Measurements from ENCODE around the gene ALS2CL. TPM values are rescaled to one million over a fixed set of nuclear protein-coding genes. Genes with fewer than 3 reads are reported as not detected.

The ALS2CL gene
- total and polyA plus RNA-seq, 12 donors = 15.6 to 102 (median 21.6) TPM

GRCh38 chr3:46670891-46671427 lies 22.5 kb downstream of the ALS2CL start:
- no peak for ATAC-seq
- peaks cover 0 to 61% (median 5%) of the 10 kb centered on the region in 9 donors for H3K36me3 ChIP-seq
- WGBS, 2 donors = 96 to 99% methylated on average over 4 of the region's 4 CpGs
- H3K27me3 ChIP-seq = no peaks in the 10 kb centered on the region
- no peaks in the 10 kb centered on the region for H3K9me3 ChIP-seq
- no peak for TF ChIP-seq CTCF (IDR thresholded peaks at IDR 0.05)
- no peak overlapping the region for H3K27ac ChIP-seq
- no peak overlapping the region for H3K4me3 ChIP-seq
- intact Hi-C loops (cut with DNase I) = no loop called here
- H3K4me1 ChIP-seq = peaks cover 0 to 35% (median 15%) of the 10 kb centered on the region in 9 donors
- no peak for DNase-seq

- no peak for TF ChIP-seq CTCF (IDR thresholded peaks at IDR 0.05)
- DNase-seq (no peak), ATAC-seq (no peak)
- H3K36me3 ChIP-seq = peaks cover 0 to 54% (median 5%) of the 10 kb centered on the region in 9 donors
- H3K27me3 ChIP-seq = no peaks in the 10 kb centered on the region
- H3K27ac ChIP-seq = peak overlapping the region in 1 of 10 donors; percentile 40
- H3K4me1 ChIP-seq = peaks cover 0 to 36% (median 20%) of the 10 kb centered on the region in 9 donors
- WGBS, 2 donors = 83 to 90% methylated on average over 17 of the region's 17 CpGs
- no peaks in the 10 kb centered on the region for H3K9me3 ChIP-seq
- intact Hi-C loops (cut with DNase I) = loop anchor here in 2 of 10 donors (10.0 kb wide), 1 partner anchor 105 kb away; the partner anchor contains the start of gene LRRC2 (in 2 of the 2)
- H3K4me3 ChIP-seq = no peak overlapping the region
Measured at GRCh38 chr3:46670000-46670890, 23.2 kb downstream of the ALS2CL start.

- H3K9me3 ChIP-seq = no peaks in the 10 kb centered on the region
- H3K36me3 ChIP-seq = peaks cover 0 to 45% (median 5%) of the 10 kb centered on the region in 9 donors
- peaks cover under 1 to 43% (median 25%) of the 10 kb centered on the region in 9 donors for H3K4me1 ChIP-seq
- DNase-seq = no peak
- WGBS, 2 donors = 69 to 75% methylated on average over 9 of the region's 9 CpGs
- peak overlapping the region in 3 of 10 donors; percentile 10 to 40 (median 15) for H3K27ac ChIP-seq
- intact Hi-C loops (cut with DNase I) = loop anchor here in 2 of 10 donors (10.0 kb wide), 1 partner anchor 105 kb away; the partner anchor contains the start of gene LRRC2 (in 2 of the 2)
- H3K27me3 ChIP-seq = no peaks in the 10 kb centered on the region
- H3K4me3 ChIP-seq = no peak overlapping the region
- TF ChIP-seq CTCF (IDR thresholded peaks at IDR 0.05) = no peak
- ATAC-seq = no peak
Measured at GRCh38 chr3:46669191-46669999, 24.1 kb downstream of the ALS2CL start.

GRCh38 chr3:46668591-46668990 lies 24.9 kb downstream of the ALS2CL start:
- Histone ChIP-seq H3K36me3 (peaks cover 0 to 37% (median 5%) of the 10 kb centered on the region in 9 donors), H3K27me3 (no peaks in the 10 kb centered on the region), H3K27ac (peak overlapping the region in 1 of 10 donors; percentile 10), H3K4me1 (peaks cover 5 to 51% (median 33%) of the 10 kb centered on the region in 9 donors), H3K4me3 (no peak overlapping the region), H3K9me3 (no peaks in the 10 kb centered on the region)
- ATAC-seq (no peak), DNase-seq (no peak)
- TF ChIP-seq CTCF (IDR thresholded peaks at IDR 0.05) = no peak
- 75 to 84% methylated on average over 2 of the region's 2 CpGs for WGBS, 2 donors
- intact Hi-C loops (cut with DNase I) = loop anchor here in 2 of 10 donors (10.0 kb wide), 1 partner anchor 104 kb away; the partner anchor contains the start of gene LRRC2 (in 2 of the 2)

Data from heart right ventricle (tissue), 16 donors.